Measurements from ENCODE around the gene CHN2.

GRCh38 chr7:29479301-29480200, 285.0 kb downstream of the CHN2 start:
- TF ChIP-seq, protein P1, sequence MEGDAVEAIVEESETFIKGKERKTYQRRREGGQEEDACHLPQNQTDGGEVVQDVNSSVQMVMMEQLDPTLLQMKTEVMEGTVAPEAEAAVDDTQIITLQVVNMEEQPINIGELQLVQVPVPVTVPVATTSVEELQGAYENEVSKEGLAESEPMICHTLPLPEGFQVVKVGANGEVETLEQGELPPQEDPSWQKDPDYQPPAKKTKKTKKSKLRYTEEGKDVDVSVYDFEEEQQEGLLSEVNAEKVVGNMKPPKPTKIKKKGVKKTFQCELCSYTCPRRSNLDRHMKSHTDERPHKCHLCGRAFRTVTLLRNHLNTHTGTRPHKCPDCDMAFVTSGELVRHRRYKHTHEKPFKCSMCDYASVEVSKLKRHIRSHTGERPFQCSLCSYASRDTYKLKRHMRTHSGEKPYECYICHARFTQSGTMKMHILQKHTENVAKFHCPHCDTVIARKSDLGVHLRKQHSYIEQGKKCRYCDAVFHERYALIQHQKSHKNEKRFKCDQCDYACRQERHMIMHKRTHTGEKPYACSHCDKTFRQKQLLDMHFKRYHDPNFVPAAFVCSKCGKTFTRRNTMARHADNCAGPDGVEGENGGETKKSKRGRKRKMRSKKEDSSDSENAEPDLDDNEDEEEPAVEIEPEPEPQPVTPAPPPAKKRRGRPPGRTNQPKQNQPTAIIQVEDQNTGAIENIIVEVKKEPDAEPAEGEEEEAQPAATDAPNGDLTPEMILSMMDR (conservative IDR thresholded peaks at IDR 0.05; ENCODE audit: low read depth, low read length), result no peak
- TF ChIP-seq EZH2 (IDR thresholded peaks at IDR 0.05; ENCODE audit: borderline replicate concordance, low read depth, low read length, poor library complexity, severe bottlenecking), result no peak

All from A673 (cell line).